HEK293 (cell line): ENCODE results near the gene RCL1.

Experiments used
- CTCF ChIA-PET: fragments of 350-600 bp; formaldehyde crosslinking; extraction: SDS; loops from one replicate; lab custom pipeline; 2021; ENCODE audit warnings: antibody characterized with exemption; lab: Yijun Ruan, JAX
- POLR2A ChIA-PET: fragments of 300-600 bp; formaldehyde crosslinking; extraction: SDS; loops from one replicate; lab custom pipeline; 2020; ENCODE audit warnings: antibody characterized with exemption, inconsistent platforms; lab: Yijun Ruan, JAX
- H3K27ac ChIP-seq: fragments of 200-500 bp; sonication (Bioruptor generic); 2 replicates; pipeline ENCODE4 v1.5.1; 2014; ENCODE audit warnings: low read depth, low read length, control low read depth, inconsistent platforms; ENCODE audit errors: extremely low read depth
- H3K36me3 ChIP-seq, 2 experiments: fragments of 200-500 bp in 1 of 2; sonication (Bioruptor generic) in 1 of 2; 1 replicate in 1 of 2; 2 replicates in 1 of 2; pipeline ENCODE4 v1.5.1; 2014 to 2017; ENCODE audit warnings: inconsistent platforms in 2 of 2, low read length in 2 of 2; ENCODE audit not compliant: control insufficient read depth in 2 of 2, insufficient read depth in 1 of 2
- H3K4me1 ChIP-seq: fragments of 200-500 bp; sonication (Bioruptor generic); 2 replicates; pipeline ENCODE4 v1.5.1; 2014; ENCODE audit warnings: mild to moderate bottlenecking, low read length, inconsistent platforms; ENCODE audit not compliant: control insufficient read depth, insufficient read depth
- H3K4me3 ChIP-seq: 2 replicates; pipeline ENCODE4 v1.5.1; 2011; ENCODE audit warnings: low read depth, mild to moderate bottlenecking, control low read depth, low read length, moderate library complexity
- H3K9me3 ChIP-seq: fragments of 200-500 bp; sonication (Bioruptor generic); 2 replicates; pipeline ENCODE4 v1.5.1; 2014; ENCODE audit warnings: low read depth, low read length, inconsistent platforms; ENCODE audit not compliant: control insufficient read depth, insufficient read depth
- CTCF ChIP-seq: fragments of 450-650 bp; formaldehyde crosslinking; IDR thresholded peaks from 2 replicates; pipeline ENCODE4 v1.5.1; 2016; ENCODE audit warnings: missing biosample characterization, missing genetic modification characterization
- GLI2 ChIP-seq: fragments of 450-650 bp; formaldehyde crosslinking; IDR thresholded peaks from 2 replicates; pipeline ENCODE4; 2017; ENCODE audit warnings: missing biosample characterization, missing genetic modification characterization, low read depth, borderline replicate concordance
- KLF7 ChIP-seq: fragments of 450-650 bp; formaldehyde crosslinking; IDR thresholded peaks from 2 replicates; pipeline ENCODE4 v1.5.1; 2016; ENCODE audit warnings: missing biosample characterization, missing genetic modification characterization, borderline replicate concordance
- ZFP37 ChIP-seq: fragments of 450-650 bp; formaldehyde crosslinking; IDR thresholded peaks from 2 replicates; pipeline ENCODE4 v1.5.1; 2016; ENCODE audit warnings: missing biosample characterization, missing genetic modification characterization
- ZNF10 ChIP-seq: fragments of 450-650 bp; formaldehyde crosslinking; IDR thresholded peaks from 2 replicates; pipeline ENCODE4 v1.5.1; 2017; ENCODE audit warnings: missing biosample characterization, missing genetic modification characterization
- ZNF155 ChIP-seq: fragments of 450-650 bp; formaldehyde crosslinking; IDR thresholded peaks from 2 replicates; pipeline ENCODE4 v1.5.1; 2016; ENCODE audit warnings: missing biosample characterization, missing genetic modification characterization
- ZNF211 ChIP-seq: fragments of 450-650 bp; formaldehyde crosslinking; IDR thresholded peaks from 2 replicates; pipeline ENCODE4 v1.5.1; 2016; ENCODE audit warnings: low read depth, missing biosample characterization, missing genetic modification characterization
- ZNF214 ChIP-seq: fragments of 450-650 bp; formaldehyde crosslinking; IDR thresholded peaks from 2 replicates; pipeline ENCODE4 v1.5.1; 2017; ENCODE audit warnings: missing biosample characterization, mild to moderate bottlenecking, missing genetic modification characterization, borderline replicate concordance
- ZNF221 ChIP-seq: fragments of 450-650 bp; formaldehyde crosslinking; IDR thresholded peaks from 2 replicates; pipeline ENCODE4 v1.5.1; 2017; ENCODE audit warnings: missing biosample characterization, missing genetic modification characterization, borderline replicate concordance
- ZNF280D ChIP-seq: fragments of 450-650 bp; formaldehyde crosslinking; IDR thresholded peaks from 2 replicates; pipeline ENCODE4 v1.5.1; 2016; ENCODE audit warnings: missing biosample characterization, missing genetic modification characterization
- ZNF350 ChIP-seq: fragments of 450-650 bp; formaldehyde crosslinking; IDR thresholded peaks from 2 replicates; pipeline ENCODE4 v1.5.0; 2017; ENCODE audit warnings: missing biosample characterization, mild to moderate bottlenecking, missing genetic modification characterization
- ZNF416 ChIP-seq: fragments of 450-650 bp; formaldehyde crosslinking; IDR thresholded peaks from 2 replicates; pipeline ENCODE4 v1.5.1; 2016; ENCODE audit warnings: missing biosample characterization, missing genetic modification characterization
- ZNF48 ChIP-seq: fragments of 450-650 bp; formaldehyde crosslinking; IDR thresholded peaks from 2 replicates; pipeline ENCODE4 v1.5.1; 2016; ENCODE audit warnings: missing biosample characterization, missing genetic modification characterization
- ZNF518A ChIP-seq: fragments of 450-650 bp; formaldehyde crosslinking; conservative IDR thresholded peaks from 2 replicates; pipeline ENCODE4 v1.5.1; 2016; ENCODE audit warnings: low read depth, missing biosample characterization, missing genetic modification characterization
- ZNF529 ChIP-seq: fragments of 450-650 bp; formaldehyde crosslinking; IDR thresholded peaks from 2 replicates; pipeline ENCODE4 v1.5.1; 2017; ENCODE audit warnings: missing genetic modification characterization, missing biosample characterization; ENCODE audit not compliant: insufficient replicate concordance
- ZNF530 ChIP-seq: fragments of 450-650 bp; formaldehyde crosslinking; IDR thresholded peaks from 2 replicates; pipeline ENCODE4 v1.5.1; 2016; ENCODE audit warnings: low read depth, missing biosample characterization, missing genetic modification characterization
- ZNF610 ChIP-seq: fragments of 450-650 bp; formaldehyde crosslinking; IDR thresholded peaks from 2 replicates; pipeline ENCODE4 v1.5.1; 2016; ENCODE audit warnings: missing biosample characterization, missing genetic modification characterization, borderline replicate concordance
- ZNF639 ChIP-seq: fragments of 450-650 bp; formaldehyde crosslinking; IDR thresholded peaks from 2 replicates; pipeline ENCODE4 v1.5.1; 2016; ENCODE audit warnings: missing biosample characterization, missing genetic modification characterization
- ZNF670 ChIP-seq: fragments of 450-650 bp; formaldehyde crosslinking; IDR thresholded peaks from 2 replicates; pipeline ENCODE4 v1.5.1; 2016; ENCODE audit warnings: missing biosample characterization, missing genetic modification characterization, low read depth
- ZNF701 ChIP-seq: fragments of 450-650 bp; formaldehyde crosslinking; IDR thresholded peaks from 2 replicates; pipeline ENCODE4 v1.5.1; 2016; ENCODE audit warnings: missing biosample characterization, missing genetic modification characterization
- ZNF707 ChIP-seq: fragments of 450-650 bp; formaldehyde crosslinking; IDR thresholded peaks from 2 replicates; pipeline ENCODE4 v1.5.1; 2016; ENCODE audit warnings: missing biosample characterization, missing genetic modification characterization
- TF ChIP-seq, protein P1 (sequence below): fragments of 450-650 bp; formaldehyde crosslinking; IDR thresholded peaks from 2 replicates; pipeline ENCODE4 v1.5.1; 2016; ENCODE audit warnings: missing biosample characterization, missing genetic modification characterization

Gene RCL1

DNA sequence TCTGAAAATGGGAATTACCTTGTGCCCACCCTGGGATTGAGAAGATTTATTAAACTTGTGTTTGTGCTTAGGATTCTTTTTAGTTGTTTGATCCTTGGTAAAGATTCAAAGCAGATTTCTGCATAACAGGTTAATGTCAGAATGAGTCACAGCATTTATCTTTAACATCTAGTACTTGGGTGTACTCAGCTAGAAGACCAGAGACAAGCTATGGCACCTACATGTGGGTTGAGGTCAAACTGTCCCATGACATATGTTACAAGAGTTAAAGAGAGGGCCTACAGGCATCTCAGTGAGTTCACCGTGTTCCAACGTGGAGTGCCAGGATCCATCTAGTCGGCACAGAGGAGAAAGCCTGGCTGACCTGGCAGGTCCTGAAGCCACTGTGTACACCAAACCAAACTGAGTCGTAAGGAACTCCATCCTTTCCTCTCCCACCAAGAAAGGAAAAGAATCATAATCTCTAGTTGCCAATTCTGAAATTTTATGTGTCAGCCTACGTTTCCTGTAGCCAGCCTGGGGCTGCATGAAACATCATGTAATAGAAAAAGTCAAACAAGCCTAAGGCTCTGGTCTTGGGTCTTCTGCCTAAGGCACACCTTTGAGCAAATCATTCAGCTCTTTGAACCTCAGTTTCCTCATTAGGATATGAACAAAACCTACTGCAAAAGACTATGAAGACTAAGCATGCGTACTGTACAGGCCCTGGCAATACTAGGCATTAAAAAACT, 73.7 kb downstream of the RCL1 start (continued):
- TF ChIP-seq ZNF639 (tag by site-specific recombination): no peak

- no peak overlapping the region for H3K4me3 ChIP-seq
- ChIA-PET POLR2A (no interaction called here), CTCF (no interaction called here)
- no peaks in the 10 kb centered on the region for H3K9me3 ChIP-seq
- TF ChIP-seq ZNF701: no peak
- no peak for TF ChIP-seq ZNF610 (tag by site-specific recombination)
- no peak for TF ChIP-seq ZNF10 (tag by site-specific recombination)
- no peak for TF ChIP-seq ZNF350
- no peak for TF ChIP-seq ZNF214 (tag by site-specific recombination)
- no peak for TF ChIP-seq KLF7 (tag by site-specific recombination)
- TF ChIP-seq ZNF518A (tag by site-specific recombination): no peak
- TF ChIP-seq ZFP37 (tag by site-specific recombination): no peak
- TF ChIP-seq ZNF211 (tag by site-specific recombination): no peak
- TF ChIP-seq, protein P1, sequence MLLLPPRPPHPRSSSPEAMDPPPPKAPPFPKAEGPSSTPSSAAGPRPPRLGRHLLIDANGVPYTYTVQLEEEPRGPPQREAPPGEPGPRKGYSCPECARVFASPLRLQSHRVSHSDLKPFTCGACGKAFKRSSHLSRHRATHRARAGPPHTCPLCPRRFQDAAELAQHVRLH (tag by site-specific recombination): no peak
- TF ChIP-seq GLI2 (tag by site-specific recombination): no peak
- no peak for TF ChIP-seq ZNF48 (tag by site-specific recombination)
- TF ChIP-seq ZNF155 (tag by site-specific recombination): no peak
- no peak for TF ChIP-seq ZNF670 (tag by site-specific recombination)
- no peaks in the 10 kb centered on the region; a peak in 1 of 3 replicates for H3K36me3 ChIP-seq
- no peak overlapping the region for H3K27ac ChIP-seq
- no peaks in the 10 kb centered on the region for H3K4me1 ChIP-seq
These were observed 80.3 kb downstream of the RCL1 start for GRCh38 chr9:4873066-4873465.

- H3K4me1 ChIP-seq: peaks cover 4% of the 10 kb centered on the region; the same call in 1 of the 2 replicates
- no peaks in the 10 kb centered on the region for H3K9me3 ChIP-seq
- POLR2A ChIA-PET: no interaction called here
- CTCF ChIA-PET: no interaction called here
- H3K27ac ChIP-seq: no peak overlapping the region
- H3K36me3 ChIP-seq: no peaks in the 10 kb centered on the region
- no peak overlapping the region for H3K4me3 ChIP-seq
- TF ChIP-seq ZNF707 (tag by site-specific recombination): no peak
- TF ChIP-seq ZNF529 (tag by site-specific recombination): no peak
- no peak for TF ChIP-seq CTCF
- TF ChIP-seq ZNF416 (tag by site-specific recombination): no peak
- TF ChIP-seq ZNF221 (tag by site-specific recombination): no peak
- TF ChIP-seq ZNF280D: no peak
- TF ChIP-seq ZNF530 (tag by site-specific recombination): no peak
These were observed 82.8 kb downstream of the RCL1 start for GRCh38 chr9:4875559-4875958.
